Keratinocyte (primary cell): ENCODE data around the gene FKBP11. TPM values are rescaled to one million over a fixed set of nuclear protein-coding genes. Genes with fewer than 3 reads are reported as not detected.
"Not testable (repeated sequence)": the region's sequence is repeated elsewhere in the genome, so short reads cannot be mapped to it uniquely, and the experiment has no call there.

Source experiments
- DNase-seq: peaks from one replicate; pipeline ENCODE4 v3.0.0-alpha.2; 2011; ENCODE audit warnings: low read depth, missing footprints, low spot score
- FAIRE-seq: peaks from 2 replicates; lab custom pipeline; 2011; peaks lifted over from hg19 to GRCh38; lab: Jason Lieb, UNC
- H2AFZ ChIP-seq: 2 replicates; pipeline ENCODE4 v1.6.0; 2012; ENCODE audit warnings: low read length, control low read depth, inconsistent platforms; ENCODE audit not compliant: control insufficient read depth
- H3K27ac ChIP-seq: 2 replicates; pipeline ENCODE4 v1.5.1; 2011; ENCODE audit warnings: low read length; ENCODE audit not compliant: control insufficient read depth, insufficient read depth
- H3K27me3 ChIP-seq: 3 replicates; pipeline ENCODE4 v1.6.0; 2011; ENCODE audit warnings: low read length; ENCODE audit not compliant: control insufficient read depth, insufficient read depth; ENCODE audit errors: extremely low read depth
- H3K36me3 ChIP-seq, 2 experiments: 2 replicates in 1 of 2; 3 replicates in 1 of 2; pipeline ENCODE4 v1.5.1; 2011; ENCODE audit warnings: low read length in 2 of 2, mild to moderate bottlenecking in 1 of 2; ENCODE audit not compliant: control insufficient read depth in 2 of 2, insufficient read depth in 2 of 2; ENCODE audit errors: extremely low read depth in 1 of 2
- H3K4me1 ChIP-seq: 3 replicates; pipeline ENCODE4 v1.5.1; 2011; ENCODE audit warnings: low read length; ENCODE audit not compliant: control insufficient read depth, insufficient read depth; ENCODE audit errors: extremely low read depth
- H3K4me2 ChIP-seq: 3 replicates; pipeline ENCODE4 v1.6.0; 2011; ENCODE audit warnings: low read depth, low read length; ENCODE audit not compliant: control insufficient read depth, insufficient read depth; ENCODE audit errors: extremely low read depth
- H3K4me3 ChIP-seq, 3 experiments: fragments of 200-600 bp in 1 of 3; sonication (generic) in 1 of 3; 2 replicates in 2 of 3; 3 replicates in 1 of 3; pipeline ENCODE4 v1.5.1; 2011 to 2016; ENCODE audit warnings: low read length in 3 of 3, mild to moderate bottlenecking in 3 of 3, control low read depth in 2 of 3, inconsistent platforms in 1 of 3, low read depth in 1 of 3, mixed read lengths in 1 of 3, mixed run types in 1 of 3, moderate library complexity in 1 of 3; ENCODE audit not compliant: control insufficient read depth in 2 of 3, insufficient read depth in 2 of 3; ENCODE audit errors: extremely low read depth in 1 of 3
- H3K79me2 ChIP-seq: 2 replicates; pipeline ENCODE4 v1.6.0; 2012; ENCODE audit warnings: low read length; ENCODE audit not compliant: control insufficient read depth, insufficient read depth
- H3K9ac ChIP-seq: 3 replicates; pipeline ENCODE4 v1.6.0; 2011; ENCODE audit warnings: low read length; ENCODE audit not compliant: control insufficient read depth, insufficient read depth; ENCODE audit errors: extremely low read depth
- H3K9me1 ChIP-seq: 3 replicates; pipeline ENCODE4 v1.6.0; 2011; ENCODE audit warnings: low read length; ENCODE audit not compliant: control insufficient read depth, insufficient read depth; ENCODE audit errors: extremely low read depth
- H3K9me3 ChIP-seq: 2 replicates; pipeline ENCODE4 v1.5.1; 2012; ENCODE audit warnings: low read depth, low read length; ENCODE audit not compliant: control insufficient read depth
- H4K20me1 ChIP-seq: 3 replicates; pipeline ENCODE4 v1.6.0; 2011; ENCODE audit warnings: low read length; ENCODE audit not compliant: control insufficient read depth, insufficient read depth; ENCODE audit errors: extremely low read depth
- EZH2 ChIP-seq: IDR thresholded peaks from one replicate; pipeline ENCODE4 v1.6.1; 2012; ENCODE audit warnings: inconsistent platforms, mild to moderate bottlenecking, low read length, moderate library complexity
- dilution Hi-C: fragments of 300-500 bp; cut with MboI; formaldehyde crosslinking; loops from one replicate; pipeline ENCODE4 v1.7.0; 2020; ENCODE audit warnings: low sequenced_read_pairs; ENCODE audit not compliant: extremely low pct_ligation_motif_present
- polyA plus RNA-seq, 5 experiments: library from polyadenylated mRNA; depleted of rRNA in 3 of 5; stranded (reverse) in 3 of 5; stranded (forward) in 1 of 5; unstranded in 1 of 5; fragments of >200 nt; gene quantifications; 1 replicate in 1 of 5; 2 replicates in 3 of 5; 3 replicates in 1 of 5; pipeline versions ENCODE4 v1.2.1 to v1.2.3, GENCODE V29; 2011 to 2012; ENCODE audit warnings: missing spikeins in 2 of 5, low read depth in 1 of 5, low replicate concordance in 1 of 5
- TF ChIP-seq, protein P1 (sequence below), 3 experiments: IDR thresholded peaks in 1 of 3; conservative IDR thresholded peaks in 1 of 3; optimal IDR thresholded peaks in 1 of 3; 2 replicates in 2 of 3; 3 replicates in 1 of 3; pipeline versions ENCODE3 to v1.5.1; 2011; ENCODE audit warnings: low read length in 3 of 3, mild to moderate bottlenecking in 3 of 3, moderate library complexity in 2 of 3, control low read depth in 1 of 3, inconsistent platforms in 1 of 3; ENCODE audit not compliant: insufficient read depth in 2 of 3; ENCODE audit errors: extremely low read depth in 1 of 3

The FKBP11 gene
- polyA plus RNA-seq, 1 donor (not counting 4 experiments of a cell fraction or from before 2014, with no cell fraction given): 18.4 TPM

DNA sequence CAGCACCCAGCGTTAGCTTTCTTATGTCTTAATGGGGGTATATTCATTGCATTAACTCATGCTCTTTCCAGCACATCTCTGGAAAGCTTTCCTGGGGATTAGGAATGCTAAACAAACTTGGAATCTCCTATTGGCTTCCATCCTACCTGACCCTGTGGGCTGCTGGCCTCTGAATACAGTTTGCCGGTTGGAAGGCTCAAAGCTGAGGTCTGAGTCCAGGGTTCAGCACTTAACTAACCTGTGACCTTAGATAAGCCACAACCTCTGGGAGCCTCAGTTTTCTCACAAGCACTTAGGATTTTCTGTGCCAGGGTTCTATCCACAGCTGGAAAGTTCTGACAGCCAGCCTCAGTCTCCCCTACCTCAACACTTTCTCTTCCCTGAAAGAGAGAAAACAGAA lies 46.7 kb downstream of the FKBP11 start:
- Histone ChIP-seq H3K9me3 (no peaks in the 10 kb centered on the region), H3K9ac (no peak overlapping the region), H4K20me1 (no peaks in the 10 kb centered on the region), H3K9me1 (no peaks in the 10 kb centered on the region), H3K79me2 (no peaks in the 10 kb centered on the region), H3K4me1 (peaks cover 4% of the 10 kb centered on the region), H3K4me3 (no peak overlapping the region), H3K27me3 (peaks cover 28% of the 10 kb centered on the region), H3K4me2 (no peak overlapping the region), H2AFZ (no peak overlapping the region), H3K36me3 (no peaks in the 10 kb centered on the region), H3K27ac (no peak overlapping the region)
- FAIRE-seq (no peak), DNase-seq (no peak)
- dilution Hi-C loops: no loop called here
- TF ChIP-seq, protein P1, sequence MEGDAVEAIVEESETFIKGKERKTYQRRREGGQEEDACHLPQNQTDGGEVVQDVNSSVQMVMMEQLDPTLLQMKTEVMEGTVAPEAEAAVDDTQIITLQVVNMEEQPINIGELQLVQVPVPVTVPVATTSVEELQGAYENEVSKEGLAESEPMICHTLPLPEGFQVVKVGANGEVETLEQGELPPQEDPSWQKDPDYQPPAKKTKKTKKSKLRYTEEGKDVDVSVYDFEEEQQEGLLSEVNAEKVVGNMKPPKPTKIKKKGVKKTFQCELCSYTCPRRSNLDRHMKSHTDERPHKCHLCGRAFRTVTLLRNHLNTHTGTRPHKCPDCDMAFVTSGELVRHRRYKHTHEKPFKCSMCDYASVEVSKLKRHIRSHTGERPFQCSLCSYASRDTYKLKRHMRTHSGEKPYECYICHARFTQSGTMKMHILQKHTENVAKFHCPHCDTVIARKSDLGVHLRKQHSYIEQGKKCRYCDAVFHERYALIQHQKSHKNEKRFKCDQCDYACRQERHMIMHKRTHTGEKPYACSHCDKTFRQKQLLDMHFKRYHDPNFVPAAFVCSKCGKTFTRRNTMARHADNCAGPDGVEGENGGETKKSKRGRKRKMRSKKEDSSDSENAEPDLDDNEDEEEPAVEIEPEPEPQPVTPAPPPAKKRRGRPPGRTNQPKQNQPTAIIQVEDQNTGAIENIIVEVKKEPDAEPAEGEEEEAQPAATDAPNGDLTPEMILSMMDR (optimal IDR thresholded peaks at IDR 0.05 in 1 of 3, IDR thresholded peaks at IDR 0.05 in 1 of 3, conservative IDR thresholded peaks at IDR 0.05 in 1 of 3; ENCODE audit: extremely low read depth in 1 of 3, insufficient read depth in 2 of 3, low read length in 3 of 3): no peak
- no peak for TF ChIP-seq EZH2

DNA sequence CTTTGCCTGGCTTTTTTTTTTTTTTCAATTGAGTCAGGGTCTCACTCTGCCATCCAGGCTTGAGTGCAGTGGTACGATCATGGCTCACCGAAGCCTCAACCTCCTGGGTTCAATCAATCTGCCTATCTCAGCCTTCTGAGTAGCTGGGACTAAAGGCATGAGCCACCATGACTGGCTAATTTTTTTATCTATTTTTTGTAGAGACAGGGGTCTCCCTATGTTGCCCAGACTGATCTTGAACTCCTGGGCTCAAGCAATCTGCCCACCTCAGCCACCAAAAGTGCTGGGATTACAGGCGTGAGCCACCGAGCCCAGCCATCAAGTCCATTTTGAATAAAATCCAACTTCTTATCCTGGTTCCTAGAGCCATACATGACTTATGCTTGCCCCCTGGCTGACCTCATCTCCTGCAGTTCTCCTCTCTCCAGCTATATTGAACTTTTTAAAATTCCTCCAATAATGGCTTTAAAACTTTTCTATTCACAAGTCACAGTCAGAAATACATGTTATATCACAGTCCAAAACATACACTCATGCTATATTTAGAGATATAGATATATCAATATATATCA lies 49.3 kb downstream of the FKBP11 start:
- Histone ChIP-seq H3K79me2 (no peaks in the 10 kb centered on the region), H2AFZ (no peak overlapping the region), H3K9me3 (no peaks in the 10 kb centered on the region), H3K4me1 (no peaks in the 10 kb centered on the region), H3K36me3 (no peaks in the 10 kb centered on the region), H3K4me2 (no peak overlapping the region), H4K20me1 (no peaks in the 10 kb centered on the region), H3K9me1 (no peaks in the 10 kb centered on the region), H3K27me3 (peaks cover 9% of the 10 kb centered on the region), H3K27ac (no peak overlapping the region), H3K4me3 (no peak overlapping the region), H3K9ac (no peak overlapping the region)
- no peak for TF ChIP-seq EZH2
- TF ChIP-seq, protein P1 (optimal IDR thresholded peaks at IDR 0.05 in 1 of 3, IDR thresholded peaks at IDR 0.05 in 1 of 3, conservative IDR thresholded peaks at IDR 0.05 in 1 of 3; ENCODE audit: extremely low read depth in 1 of 3, insufficient read depth in 2 of 3, low read length in 3 of 3): no peak
- DNase-seq: no peak
- FAIRE-seq: no peak
- dilution Hi-C loops: no loop called here

DNA sequence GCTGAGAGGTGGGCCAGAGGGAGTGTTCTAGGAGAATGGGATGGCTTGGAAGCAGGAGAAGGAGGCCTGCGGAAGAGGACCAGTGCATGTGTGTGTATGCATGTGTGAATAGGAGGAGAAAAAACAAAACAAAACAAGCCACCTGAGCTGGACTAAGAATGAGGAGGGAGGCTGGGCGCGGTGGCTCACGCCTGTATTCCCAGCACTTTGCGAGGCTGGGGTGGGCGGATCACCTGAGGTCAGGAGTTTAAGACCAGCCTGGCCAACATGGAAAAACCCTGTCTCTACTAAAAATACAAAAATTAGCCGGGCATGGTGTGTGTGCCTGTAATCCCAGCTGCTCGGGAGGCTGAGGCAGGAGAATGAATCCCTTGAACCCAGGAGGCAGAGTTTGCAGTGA lies 51.8 kb downstream of the FKBP11 start:
- H3K9me1 ChIP-seq, FAIRE-seq, H3K36me3 ChIP-seq, H3K79me2 ChIP-seq, H2AFZ ChIP-seq, dilution Hi-C loops, H3K4me1 ChIP-seq, DNase-seq, H3K27ac ChIP-seq, H3K27me3 ChIP-seq, H3K4me3 ChIP-seq, H3K9me3 ChIP-seq, H3K4me2 ChIP-seq, H3K9ac ChIP-seq, H4K20me1 ChIP-seq: not testable (repeated sequence)
